ENCODE measurements around the gene CDH8. TPM values are rescaled to one million over a fixed set of nuclear protein-coding genes. Genes with fewer than 3 reads are reported as not detected.

Gene CDH8
- total RNA-seq: 248 TPM

GRCh38 chr16:62036101-62036801 is at the start of gene CDH8:
TSS of gene CDH8 (minus strand) at chr16:62036438. CDS start at chr16:62021403, 15,035 bp downstream.

